Sigmoid colon (tissue), 7 donors: Measurements from ENCODE around the gene AGFG1. TPM values are rescaled to one million over a fixed set of nuclear protein-coding genes. Genes with fewer than 3 reads are reported as not detected.
"Not testable (repeated sequence)": the region's sequence is repeated elsewhere in the genome, so short reads cannot be mapped to it uniquely, and the experiment has no call there.

ENCODE experiments used
- DNase-seq: peaks from one replicate; pipeline ENCODE4 v3.0.0-alpha.2; 2019
- H3K27ac ChIP-seq, 4 donors: fragments of 200-600 bp; sonication (generic); one replicate each; pipeline ENCODE4 v1.5.1; 2016 to 2019; ENCODE audit warnings: mild to moderate bottlenecking in 1 of 4
- H3K27me3 ChIP-seq, 3 donors: fragments of 200-600 bp; sonication (generic); one replicate each; pipeline ENCODE4 v1.5.1; 2019; ENCODE audit warnings: mild to moderate bottlenecking in 1 of 3
- H3K36me3 ChIP-seq, 4 donors: fragments of 200-600 bp; sonication (generic); one replicate each; pipeline ENCODE4 v1.5.1; 2016 to 2019
- H3K4me1 ChIP-seq, 4 donors: fragments of 200-600 bp; sonication (generic); one replicate each; pipeline ENCODE4 v1.5.1; 2017 to 2019
- H3K4me3 ChIP-seq, 4 donors: fragments of 200-600 bp; sonication (generic); one replicate each; pipeline ENCODE4 v1.5.1; 2017 to 2019; ENCODE audit warnings: mild to moderate bottlenecking in 2 of 4, moderate library complexity in 1 of 4
- H3K9me3 ChIP-seq, 4 donors: fragments of 200-600 bp in 3 of 4; sonication (generic) in 3 of 4; one replicate each; pipeline versions ENCODE4 v1.5.1 to v1.6.1; 2013 to 2019
- EP300 ChIP-seq, 4 donors: sonication (generic); formaldehyde crosslinking; IDR thresholded peaks; one replicate each; pipeline ENCODE4 v1.6.1; 2017; ENCODE audit warnings: antibody characterized with exemption in 4 of 4
- POLR2A ChIP-seq, 2 donors: fragments of 450-650 bp; IDR thresholded peaks; one replicate each; pipeline ENCODE4 v1.6.1; 2016; ENCODE audit warnings: antibody characterized with exemption in 2 of 2, mild to moderate bottlenecking in 2 of 2, moderate library complexity in 2 of 2
- POLR2AphosphoS5 ChIP-seq, 4 donors: sonication (generic); formaldehyde crosslinking; IDR thresholded peaks; one replicate each; pipeline ENCODE4 v1.6.1; 2017; ENCODE audit warnings: antibody characterized with exemption in 4 of 4
- WGBS, 2 donors: extraction: QIAGEN DNeasy Blood & Tissue Kit; methylation state at CpG; one replicate each; pipeline ENCODE4 v1.1.7; 2013; 5-methylcytosine and 5-hydroxymethylcytosine counted together
- intact Hi-C: fragments of 100-400 bp; cut with DNase I; formaldehyde crosslinking; loops from one replicate; pipeline ENCODE4 v1.15.1; 2023
- polyA plus RNA-seq, 3 donors: library from polyadenylated mRNA; stranded (reverse); fragments of 200-250 nt; gene quantifications; one replicate each; pipeline ENCODE4 v1.2.3, GENCODE V29; 2013
- total RNA-seq, 4 donors: library from RNA; depleted of rRNA; stranded (reverse); fragments of >200 nt; gene quantifications; one replicate each; pipeline ENCODE4 v1.1.0, GENCODE V29; 2016
- TF ChIP-seq, protein P1 (sequence below), 4 experiments: fragments of 450-650 bp in 3 of 4; fragments of 200-600 bp in 1 of 4; IDR thresholded peaks; one replicate each; pipeline ENCODE4 v1.5.1; 2016 to 2019; ENCODE audit warnings: antibody characterized with exemption in 4 of 4, mild to moderate bottlenecking in 3 of 4, moderate library complexity in 2 of 4
- donor health status: healthy with polysubstance abuse.
- donor health status: Bipolar disorder and iron deficiency.
- donor health status: healthy.

The AGFG1 gene
- total and polyA plus RNA-seq, 7 donors: 36.0 to 53.9 (median 43.6) TPM

DNA sequence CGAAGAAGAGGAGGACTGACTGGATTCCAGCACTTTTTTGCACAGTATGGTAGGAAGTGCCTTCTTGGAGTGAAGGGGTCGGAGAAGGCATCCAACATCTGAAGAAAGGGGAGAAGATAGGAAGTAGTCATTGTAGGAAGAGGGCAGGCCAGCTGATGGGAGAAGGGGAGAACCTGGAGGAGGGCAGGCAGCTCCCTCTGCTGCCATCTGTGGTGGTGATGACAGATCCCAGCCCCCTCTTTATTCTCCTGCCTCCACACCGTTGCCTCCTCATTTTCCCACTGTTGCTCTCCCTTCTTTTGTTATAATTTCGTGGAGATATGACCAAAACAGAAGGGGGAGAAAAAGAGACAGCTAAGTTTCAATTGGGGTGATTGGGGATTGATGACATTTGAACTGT, 123.8 kb downstream of the AGFG1 start:
- DNase-seq: no peak
- 64 to 78% methylated on average over 4 of the region's 4 CpGs for WGBS, 2 donors
- no peak overlapping the region for H3K27ac ChIP-seq
- intact Hi-C loops: no loop called here
- no peaks in the 10 kb centered on the region for H3K36me3 ChIP-seq
- no peaks in the 10 kb centered on the region for H3K9me3 ChIP-seq
- no peaks in the 10 kb centered on the region for H3K27me3 ChIP-seq
- TF ChIP-seq, protein P1, sequence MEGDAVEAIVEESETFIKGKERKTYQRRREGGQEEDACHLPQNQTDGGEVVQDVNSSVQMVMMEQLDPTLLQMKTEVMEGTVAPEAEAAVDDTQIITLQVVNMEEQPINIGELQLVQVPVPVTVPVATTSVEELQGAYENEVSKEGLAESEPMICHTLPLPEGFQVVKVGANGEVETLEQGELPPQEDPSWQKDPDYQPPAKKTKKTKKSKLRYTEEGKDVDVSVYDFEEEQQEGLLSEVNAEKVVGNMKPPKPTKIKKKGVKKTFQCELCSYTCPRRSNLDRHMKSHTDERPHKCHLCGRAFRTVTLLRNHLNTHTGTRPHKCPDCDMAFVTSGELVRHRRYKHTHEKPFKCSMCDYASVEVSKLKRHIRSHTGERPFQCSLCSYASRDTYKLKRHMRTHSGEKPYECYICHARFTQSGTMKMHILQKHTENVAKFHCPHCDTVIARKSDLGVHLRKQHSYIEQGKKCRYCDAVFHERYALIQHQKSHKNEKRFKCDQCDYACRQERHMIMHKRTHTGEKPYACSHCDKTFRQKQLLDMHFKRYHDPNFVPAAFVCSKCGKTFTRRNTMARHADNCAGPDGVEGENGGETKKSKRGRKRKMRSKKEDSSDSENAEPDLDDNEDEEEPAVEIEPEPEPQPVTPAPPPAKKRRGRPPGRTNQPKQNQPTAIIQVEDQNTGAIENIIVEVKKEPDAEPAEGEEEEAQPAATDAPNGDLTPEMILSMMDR (IDR thresholded peaks at IDR 0.05): no peak
- no peak overlapping the region for H3K4me3 ChIP-seq
- no peaks in the 10 kb centered on the region for H3K4me1 ChIP-seq

DNA sequence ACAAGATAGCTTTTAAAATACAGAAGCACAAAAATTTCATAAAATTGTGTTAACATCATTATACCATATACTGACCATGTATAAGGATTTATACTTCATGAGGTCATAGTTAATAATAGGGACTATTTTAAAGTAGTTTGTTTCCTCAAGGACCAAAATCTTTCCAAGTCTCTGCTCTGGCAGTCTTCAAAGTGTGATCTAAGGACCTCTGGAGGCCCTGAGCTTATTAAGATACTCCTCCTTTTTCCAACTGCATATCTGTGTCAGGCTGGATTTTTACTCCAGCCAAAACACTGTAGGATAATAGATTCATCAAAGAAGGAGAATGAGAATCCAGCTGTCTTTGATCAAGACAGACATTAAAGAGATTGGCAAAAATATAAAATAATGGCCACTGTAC, 125.1 kb downstream of the AGFG1 start:
- TF ChIP-seq EP300 (IDR thresholded peaks at IDR 0.05): no peak
- no peak for TF ChIP-seq POLR2AphosphoS5 (IDR thresholded peaks at IDR 0.05)
- no peak for TF ChIP-seq POLR2A (IDR thresholded peaks at IDR 0.05)
- TF ChIP-seq, protein P1 (IDR thresholded peaks at IDR 0.05): no peak
- intact Hi-C loops: no loop called here
- Histone ChIP-seq H3K36me3 (no peaks in the 10 kb centered on the region), H3K4me1 (no peaks in the 10 kb centered on the region), H3K27ac (no peak overlapping the region), H3K4me3 (no peak overlapping the region), H3K9me3 (no peaks in the 10 kb centered on the region), H3K27me3 (no peaks in the 10 kb centered on the region)
- no peak for DNase-seq

GRCh38 chr2:227597998-227598397, 126.0 kb downstream of the AGFG1 start:
- DNase-seq: no peak
- H3K36me3 ChIP-seq: no peaks in the 10 kb centered on the region
- 76 to 81% methylated on average over 4 of the region's 4 CpGs for WGBS, 2 donors
- no peaks in the 10 kb centered on the region for H3K9me3 ChIP-seq
- no peak overlapping the region for H3K4me3 ChIP-seq
- no peaks in the 10 kb centered on the region for H3K27me3 ChIP-seq
- TF ChIP-seq POLR2A (IDR thresholded peaks at IDR 0.05) (no peak), POLR2AphosphoS5 (IDR thresholded peaks at IDR 0.05) (no peak), EP300 (IDR thresholded peaks at IDR 0.05) (no peak)
- TF ChIP-seq, protein P1 (IDR thresholded peaks at IDR 0.05): no peak
- intact Hi-C loops: no loop called here
- H3K27ac ChIP-seq: no peak overlapping the region
- H3K4me1 ChIP-seq: no peaks in the 10 kb centered on the region

- H3K4me3 ChIP-seq, H3K27ac ChIP-seq, H3K27me3 ChIP-seq, H3K4me1 ChIP-seq, H3K9me3 ChIP-seq, H3K36me3 ChIP-seq, intact Hi-C loops, DNase-seq: not testable (repeated sequence)
- 72 to 86% methylated on average over 16 of the region's 16 CpGs for WGBS, 2 donors
Measured at GRCh38 chr2:227598835-227599503, 127.0 kb downstream of the AGFG1 start, which contains the start of gene SCYGR2. Gene SCYGR2, plus strand, starts transcription at chr2:227598893. Its CDS starts 0 bp downstream, at chr2:227598893.

DNA sequence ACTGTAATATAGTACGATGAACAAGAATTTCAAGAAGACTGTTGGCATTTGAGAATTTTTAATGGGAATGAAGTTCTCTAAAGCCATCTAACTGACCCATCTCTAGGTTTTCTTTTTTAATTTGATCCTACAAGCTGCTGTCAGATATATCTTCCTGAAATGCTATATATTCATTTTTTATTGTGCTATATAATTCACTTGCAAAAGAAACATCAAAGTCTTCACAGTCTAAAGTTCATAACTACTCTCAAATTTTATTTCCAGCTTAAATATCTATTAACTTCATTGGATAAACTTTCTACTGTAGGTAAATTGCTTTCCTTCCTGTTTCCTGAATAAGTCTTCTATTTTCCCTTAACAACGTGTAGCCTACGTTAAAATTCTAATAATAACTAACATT, 130.4 kb downstream of the AGFG1 start:
- WGBS, 2 donors: 19 to 49% methylated on average over 3 of the region's 3 CpGs
- intact Hi-C loops: no loop called here
- no peak overlapping the region for H3K4me3 ChIP-seq

More for the DNA sequence above, 130.4 kb downstream of the AGFG1 start:
- DNase-seq: no peak
- no peak overlapping the region for H3K27ac ChIP-seq
- H3K27me3 ChIP-seq: no peaks in the 10 kb centered on the region
- no peaks in the 10 kb centered on the region for H3K4me1 ChIP-seq
- no peak for TF ChIP-seq POLR2AphosphoS5 (IDR thresholded peaks at IDR 0.05)
- no peak for TF ChIP-seq EP300 (IDR thresholded peaks at IDR 0.05)
- TF ChIP-seq POLR2A (IDR thresholded peaks at IDR 0.05): no peak
- TF ChIP-seq, protein P1 (IDR thresholded peaks at IDR 0.05): no peak
- H3K36me3 ChIP-seq: no peaks in the 10 kb centered on the region
- H3K9me3 ChIP-seq: no peaks in the 10 kb centered on the region
